ENCODE data around the gene TGM1. TPM values are rescaled to one million over a fixed set of nuclear protein-coding genes. Genes with fewer than 3 reads are reported as not detected.
A peak's percentile ranks its signal among the peaks of the same experiment; 100 is the strongest.

TGM1 gene
- polyA plus RNA-seq, 1 of the 3 experiments (the other 2 are of a cell fraction) = 2.7 TPM

DNA sequence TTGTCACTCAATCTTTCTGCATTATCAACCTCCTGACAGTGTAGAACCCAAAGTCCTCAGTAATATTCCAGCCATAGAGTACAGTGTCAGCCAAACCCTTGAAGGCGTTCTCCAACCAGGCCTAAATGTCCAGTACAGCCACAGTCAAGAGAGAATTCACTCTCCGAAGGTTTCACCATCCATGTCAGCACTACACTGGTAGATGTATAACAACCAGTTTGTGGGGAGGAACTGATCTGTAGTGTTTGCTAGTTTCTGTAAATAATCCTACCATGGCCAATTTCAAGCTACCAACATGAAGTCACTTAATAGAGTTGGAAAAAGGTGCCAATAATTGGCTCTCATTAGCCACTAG lies 46.7 kb downstream of the TGM1 start:
- Histone ChIP-seq H3K27ac (ENCODE audit: low read depth in 2 of 2, low read length in 1 of 2) (peak overlapping the region; percentile 71 to 88; a peak in 2 of 4 replicates), H2AFZ (ENCODE audit: low read depth) (no peak overlapping the region)
- TF ChIP-seq, protein P1, sequence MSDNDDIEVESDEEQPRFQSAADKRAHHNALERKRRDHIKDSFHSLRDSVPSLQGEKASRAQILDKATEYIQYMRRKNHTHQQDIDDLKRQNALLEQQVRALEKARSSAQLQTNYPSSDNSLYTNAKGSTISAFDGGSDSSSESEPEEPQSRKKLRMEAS (IDR thresholded peaks at IDR 0.05; ENCODE audit: low read depth) = no peak
- TF ChIP-seq CHD2 (IDR thresholded peaks at IDR 0.05; ENCODE audit: low read length, partially characterized antibody) (no peak), RCOR1 (IDR thresholded peaks at IDR 0.05; ENCODE audit: low read length) (no peak), RAD21 (IDR thresholded peaks at IDR 0.05; ENCODE audit: low read length) (no peak), TCF12 (IDR thresholded peaks at IDR 0.05) (no peak), SMC3 (IDR thresholded peaks at IDR 0.05; ENCODE audit: low read depth, low read length) (no peak), GATA2 (CRISPR knock-in tag; IDR thresholded peaks at IDR 0.05) (no peak), TEAD4 (IDR thresholded peaks at IDR 0.05; ENCODE audit: borderline replicate concordance, insufficient read depth) (no peak), FOSL2 (IDR thresholded peaks at IDR 0.05; ENCODE audit: borderline replicate concordance, low read depth) (no peak), ELF1 (IDR thresholded peaks at IDR 0.05) (no peak), JUND (IDR thresholded peaks at IDR 0.05) (no peak), RFX5 (IDR thresholded peaks at IDR 0.05; ENCODE audit: low read length) (no peak), GABPA (IDR thresholded peaks at IDR 0.05; ENCODE audit: low read depth) (no peak), MEF2A (IDR thresholded peaks at IDR 0.05; ENCODE audit: borderline replicate concordance, low read depth) (no peak)
- TF ChIP-seq, protein P2, sequence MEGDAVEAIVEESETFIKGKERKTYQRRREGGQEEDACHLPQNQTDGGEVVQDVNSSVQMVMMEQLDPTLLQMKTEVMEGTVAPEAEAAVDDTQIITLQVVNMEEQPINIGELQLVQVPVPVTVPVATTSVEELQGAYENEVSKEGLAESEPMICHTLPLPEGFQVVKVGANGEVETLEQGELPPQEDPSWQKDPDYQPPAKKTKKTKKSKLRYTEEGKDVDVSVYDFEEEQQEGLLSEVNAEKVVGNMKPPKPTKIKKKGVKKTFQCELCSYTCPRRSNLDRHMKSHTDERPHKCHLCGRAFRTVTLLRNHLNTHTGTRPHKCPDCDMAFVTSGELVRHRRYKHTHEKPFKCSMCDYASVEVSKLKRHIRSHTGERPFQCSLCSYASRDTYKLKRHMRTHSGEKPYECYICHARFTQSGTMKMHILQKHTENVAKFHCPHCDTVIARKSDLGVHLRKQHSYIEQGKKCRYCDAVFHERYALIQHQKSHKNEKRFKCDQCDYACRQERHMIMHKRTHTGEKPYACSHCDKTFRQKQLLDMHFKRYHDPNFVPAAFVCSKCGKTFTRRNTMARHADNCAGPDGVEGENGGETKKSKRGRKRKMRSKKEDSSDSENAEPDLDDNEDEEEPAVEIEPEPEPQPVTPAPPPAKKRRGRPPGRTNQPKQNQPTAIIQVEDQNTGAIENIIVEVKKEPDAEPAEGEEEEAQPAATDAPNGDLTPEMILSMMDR (IDR thresholded peaks at IDR 0.05) = no peak
- TF ChIP-seq, protein P3, sequence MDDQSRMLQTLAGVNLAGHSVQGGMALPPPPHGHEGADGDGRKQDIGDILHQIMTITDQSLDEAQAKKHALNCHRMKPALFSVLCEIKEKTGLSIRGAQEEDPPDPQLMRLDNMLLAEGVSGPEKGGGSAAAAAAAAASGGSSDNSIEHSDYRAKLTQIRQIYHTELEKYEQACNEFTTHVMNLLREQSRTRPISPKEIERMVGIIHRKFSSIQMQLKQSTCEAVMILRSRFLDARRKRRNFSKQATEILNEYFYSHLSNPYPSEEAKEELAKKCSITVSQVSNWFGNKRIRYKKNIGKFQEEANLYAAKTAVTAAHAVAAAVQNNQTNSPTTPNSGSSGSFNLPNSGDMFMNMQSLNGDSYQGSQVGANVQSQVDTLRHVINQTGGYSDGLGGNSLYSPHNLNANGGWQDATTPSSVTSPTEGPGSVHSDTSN (IDR thresholded peaks at IDR 0.05) = no peak
- TF ChIP-seq, protein P4, sequence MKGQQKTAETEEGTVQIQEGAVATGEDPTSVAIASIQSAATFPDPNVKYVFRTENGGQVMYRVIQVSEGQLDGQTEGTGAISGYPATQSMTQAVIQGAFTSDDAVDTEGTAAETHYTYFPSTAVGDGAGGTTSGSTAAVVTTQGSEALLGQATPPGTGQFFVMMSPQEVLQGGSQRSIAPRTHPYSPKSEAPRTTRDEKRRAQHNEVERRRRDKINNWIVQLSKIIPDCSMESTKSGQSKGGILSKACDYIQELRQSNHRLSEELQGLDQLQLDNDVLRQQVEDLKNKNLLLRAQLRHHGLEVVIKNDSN (IDR thresholded peaks at IDR 0.05; ENCODE audit: borderline replicate concordance, low read depth) = no peak
- TF ChIP-seq, protein P5, sequence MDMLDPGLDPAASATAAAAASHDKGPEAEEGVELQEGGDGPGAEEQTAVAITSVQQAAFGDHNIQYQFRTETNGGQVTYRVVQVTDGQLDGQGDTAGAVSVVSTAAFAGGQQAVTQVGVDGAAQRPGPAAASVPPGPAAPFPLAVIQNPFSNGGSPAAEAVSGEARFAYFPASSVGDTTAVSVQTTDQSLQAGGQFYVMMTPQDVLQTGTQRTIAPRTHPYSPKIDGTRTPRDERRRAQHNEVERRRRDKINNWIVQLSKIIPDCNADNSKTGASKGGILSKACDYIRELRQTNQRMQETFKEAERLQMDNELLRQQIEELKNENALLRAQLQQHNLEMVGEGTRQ (IDR thresholded peaks at IDR 0.05; ENCODE audit: borderline replicate concordance, low read depth, low read length) = no peak

More for the DNA sequence above, 46.7 kb downstream of the TGM1 start:
- DNase-seq = no peak
- Histone ChIP-seq H3K79me2 (ENCODE audit: insufficient read depth) (peaks cover 59% of the 10 kb centered on the region), H3K4me3 (ENCODE audit: low read depth in 2 of 2, low read length in 1 of 2) (peak overlapping the region; percentile 73 to 82; a peak in 2 of 4 replicates), H3K4me2 (peak overlapping the region; percentile 78), H3F3A (replicated peaks; ENCODE audit: insufficient read depth) (peaks cover 26% of the 10 kb centered on the region), H3K9me2 (no peaks in the 10 kb centered on the region), H3K4me1 (ENCODE audit: control insufficient read depth in 1 of 2, insufficient read depth in 2 of 2, low read depth in 1 of 2, low read length in 1 of 2) (peaks cover 9 to 17% of the 10 kb centered on the region in 2 experiments; a peak in 3 of 4 replicates), H3K36me3 (replicated peaks in 1 of 2; ENCODE audit: control insufficient read depth in 1 of 2, insufficient read depth in 2 of 2, low read length in 1 of 2) (peaks cover 9 to 26% of the 10 kb centered on the region in 2 experiments), H3K9ac (no peak overlapping the region), H4K20me1 (ENCODE audit: insufficient read depth) (peaks cover 3% of the 10 kb centered on the region; the same call in 1 of the 2 replicates), H3K27me3 (ENCODE audit: insufficient read depth) (no peaks in the 10 kb centered on the region), H3K9me3 (no peaks in the 10 kb centered on the region)
- 85% methylated on average over 2 of the region's 2 CpGs for WGBS (ENCODE audit: low lambda C conversion rate)
- ChIA-PET POLR2A (interaction anchor here (0.8 to 1.2 kb wide), 4 partner anchors 21 to 221 kb away, joined by 3 to 9 read pairs (median 4); partner anchors contain the start of genes RABGGTA, TINF2 and TM9SF1), CTCF (interaction anchor here (0.8 to 3.8 kb wide), 14 partner anchors 9 to 126 kb away, joined by 3 to 20 read pairs (median 5); partner anchors contain the start of genes IRF9, NOP9, TINF2 and TM9SF1)

Measured in SK-N-SH (cell line).